Activated CD4-positive, alpha-beta T cell treated with anti-CD3 and anti-CD28 coated beads for 1 hour (primary cell): ENCODE measurements around the gene FOXG1.

Experiments
- DNase-seq: peaks from one replicate; pipeline ENCODE4 v3.0.0-alpha.2; 2020

The FOXG1 gene

DNA sequence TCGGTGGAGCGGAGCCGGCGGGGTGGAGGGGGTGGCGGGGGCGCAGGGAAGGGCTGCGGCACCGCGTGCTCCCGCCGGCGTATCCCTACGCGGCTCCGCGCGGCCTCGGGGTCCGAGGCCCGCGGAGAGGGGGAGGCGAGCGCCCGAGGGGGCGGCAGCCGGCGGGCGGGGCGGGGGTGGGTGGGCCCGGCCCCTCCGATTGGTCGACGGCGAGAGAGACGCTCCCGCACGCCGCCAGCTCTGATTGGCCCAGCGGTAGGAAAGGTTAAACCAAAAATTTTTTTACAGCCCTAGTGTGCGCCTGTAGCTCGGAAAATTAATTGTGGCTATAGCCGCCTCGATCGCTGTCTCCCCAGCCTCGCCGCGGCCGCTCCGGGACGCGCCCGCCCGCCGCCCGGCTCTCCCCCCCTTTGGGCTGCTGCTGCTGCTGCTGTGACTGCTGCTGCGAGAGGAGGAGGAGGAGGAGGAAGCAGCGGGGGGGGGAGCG is at the start of gene FOXG1:
FOXG1 (plus strand) TSS at position 319 of the 487 bp plus-strand sequence. CDS start 493 bp downstream, outside the sequence.
- no peak for DNase-seq

DNA sequence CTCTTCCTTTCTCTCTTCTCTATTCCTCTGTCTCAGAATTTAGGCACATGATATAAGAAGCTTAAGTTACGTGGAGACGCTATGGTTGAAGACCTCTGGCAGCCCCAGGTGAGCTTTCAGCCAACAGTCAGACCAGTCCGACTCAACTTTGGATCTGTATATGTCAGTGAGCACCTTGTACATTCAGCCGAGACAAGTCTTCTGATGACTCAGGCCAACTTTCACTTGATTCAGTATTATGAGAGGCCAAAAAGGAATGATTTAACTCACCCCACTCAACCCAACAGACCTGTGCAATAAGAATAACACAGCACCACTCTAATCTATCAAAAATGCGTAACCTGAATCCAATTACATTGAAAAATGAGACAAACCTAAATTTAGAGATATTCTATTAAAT is 47.5 kb upstream of the FOXG1 start:
- DNase-seq = no peak

DNA sequence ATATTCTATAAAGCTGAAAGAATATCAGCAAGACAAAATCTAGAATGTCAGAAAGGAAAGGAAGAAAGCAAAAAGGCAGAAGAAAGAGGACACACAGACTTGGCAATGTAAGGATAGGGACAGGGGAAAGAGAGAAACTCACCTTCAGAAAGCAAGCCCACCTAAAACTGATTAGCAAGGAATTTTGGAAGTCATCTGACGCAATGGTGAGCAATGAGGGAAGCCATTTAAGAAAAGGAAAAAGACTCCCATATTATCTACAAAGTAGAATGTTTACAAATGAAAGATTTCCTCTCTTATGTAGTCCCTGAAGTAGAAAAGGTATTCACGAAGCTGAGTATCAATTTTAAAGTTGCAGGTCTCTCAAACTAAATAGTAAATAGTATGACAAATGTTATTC is 35.2 kb upstream of the FOXG1 start:
- no peak for DNase-seq

DNA sequence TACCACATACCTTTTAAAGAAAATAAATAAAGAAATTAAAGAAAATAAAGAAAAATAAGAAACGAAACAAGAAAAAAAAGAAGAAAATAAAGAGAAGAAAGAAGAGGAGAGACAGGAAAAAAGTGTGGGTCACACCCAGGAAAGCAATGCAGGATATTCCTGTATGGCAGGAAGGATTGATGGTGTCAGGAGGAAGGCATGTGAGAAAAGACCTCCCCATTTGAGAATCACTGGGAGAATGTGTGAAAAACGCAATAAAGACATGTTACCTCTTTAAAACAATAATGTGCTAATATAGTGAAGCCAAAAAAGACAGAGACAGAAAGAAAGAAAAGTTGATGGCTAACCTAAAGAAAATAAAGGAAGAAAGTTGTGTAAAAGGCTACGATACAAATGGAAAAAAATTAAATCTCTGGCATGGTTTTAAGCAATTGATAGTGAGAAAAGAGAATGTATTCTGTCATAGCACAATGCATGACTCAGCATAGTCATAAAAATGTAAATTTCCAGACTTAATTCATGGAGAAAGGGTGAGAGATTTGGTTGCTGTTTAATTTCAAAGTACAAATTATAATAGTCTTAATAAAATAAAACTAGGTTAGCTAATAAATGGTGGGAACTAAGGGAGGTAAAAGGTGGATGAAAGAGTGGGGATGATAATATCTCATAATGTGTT is 24.3 kb upstream of the FOXG1 start:
- DNase-seq = no peak

DNA sequence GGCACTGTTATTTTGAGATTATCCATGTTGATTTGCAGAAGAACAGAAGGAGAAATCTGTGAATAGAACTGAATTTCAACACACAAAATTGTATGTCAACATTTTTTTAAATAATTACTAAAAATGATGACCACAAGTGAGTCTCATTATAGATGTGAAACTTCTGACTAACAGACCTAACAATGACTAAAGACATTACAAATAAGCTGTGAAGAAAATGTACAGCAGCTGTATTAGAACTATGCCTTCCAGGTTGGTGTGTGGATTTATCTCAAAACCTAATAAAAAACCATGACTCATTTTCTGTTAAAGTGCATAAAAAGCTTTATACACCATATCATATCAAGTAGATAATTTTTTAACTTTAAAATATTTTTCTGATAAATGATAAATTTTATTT is 22.5 kb upstream of the FOXG1 start:
- no peak for DNase-seq

DNA sequence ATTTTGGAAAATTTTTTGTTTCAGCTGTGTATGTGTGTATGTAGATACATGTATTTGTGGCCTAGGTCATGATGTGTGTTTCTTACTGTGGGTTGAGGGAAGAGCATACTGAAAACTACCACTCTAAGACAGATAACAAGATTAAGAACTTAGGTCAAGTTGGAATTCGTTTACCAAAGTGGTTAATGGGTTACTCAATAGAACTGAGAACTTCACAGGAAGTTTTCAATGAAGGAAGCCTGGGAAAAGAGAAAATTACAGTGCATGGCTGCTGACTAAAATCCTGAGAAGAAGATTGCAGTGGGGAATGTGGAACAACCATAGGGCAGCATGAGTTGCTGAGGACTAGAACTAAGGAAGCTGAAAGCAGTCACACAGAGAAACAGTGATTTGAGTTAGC is 21.4 kb upstream of the FOXG1 start:
- no peak for DNase-seq

DNA sequence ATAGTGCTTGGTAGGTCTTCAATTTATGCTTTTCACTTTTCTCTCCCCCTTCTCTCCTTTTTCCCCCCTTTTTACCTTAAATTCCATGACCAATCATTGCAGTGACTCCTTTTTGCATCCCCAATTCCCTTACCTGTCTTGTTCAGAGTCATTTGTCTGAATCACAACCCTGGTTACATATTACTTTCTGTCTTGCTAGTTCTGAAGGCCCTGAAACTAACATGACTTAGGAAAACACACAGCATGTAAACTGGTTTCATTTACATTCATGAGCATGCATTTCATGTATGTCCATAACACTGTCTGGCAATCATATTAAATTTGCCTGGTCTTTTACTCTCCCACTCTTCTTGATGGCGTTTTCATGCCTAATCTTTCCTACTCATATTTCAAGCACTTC is 20.3 kb upstream of the FOXG1 start:
- DNase-seq = no peak

DNA sequence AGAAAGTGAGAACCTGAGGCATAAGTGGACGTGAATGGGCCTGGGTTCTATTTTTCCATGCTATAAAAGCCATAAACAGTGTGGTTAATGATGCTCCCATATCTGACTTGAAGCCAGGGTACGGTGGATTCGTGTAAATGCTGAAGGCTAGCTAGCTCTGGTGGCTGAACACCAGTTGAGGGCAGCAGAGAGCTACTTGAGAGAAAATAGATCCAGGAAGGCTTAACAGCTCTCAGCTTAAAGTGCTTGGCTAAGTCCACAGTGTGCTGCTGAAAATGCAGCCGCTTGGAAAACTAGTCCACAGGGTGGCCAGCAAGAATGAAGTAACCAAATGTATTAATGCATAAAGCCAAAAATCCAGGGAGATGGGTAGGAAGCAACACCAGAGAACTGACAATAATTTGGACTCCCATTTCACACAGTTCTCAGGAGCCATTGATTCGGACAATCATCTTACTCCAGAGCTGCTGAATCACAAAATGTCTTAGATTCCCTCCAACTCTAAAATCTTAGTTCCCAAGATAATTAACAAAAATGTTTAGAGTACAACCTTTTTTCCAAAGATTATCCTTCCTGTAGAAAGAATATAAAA is 15.0 kb upstream of the FOXG1 start:
- DNase-seq = no peak

DNA sequence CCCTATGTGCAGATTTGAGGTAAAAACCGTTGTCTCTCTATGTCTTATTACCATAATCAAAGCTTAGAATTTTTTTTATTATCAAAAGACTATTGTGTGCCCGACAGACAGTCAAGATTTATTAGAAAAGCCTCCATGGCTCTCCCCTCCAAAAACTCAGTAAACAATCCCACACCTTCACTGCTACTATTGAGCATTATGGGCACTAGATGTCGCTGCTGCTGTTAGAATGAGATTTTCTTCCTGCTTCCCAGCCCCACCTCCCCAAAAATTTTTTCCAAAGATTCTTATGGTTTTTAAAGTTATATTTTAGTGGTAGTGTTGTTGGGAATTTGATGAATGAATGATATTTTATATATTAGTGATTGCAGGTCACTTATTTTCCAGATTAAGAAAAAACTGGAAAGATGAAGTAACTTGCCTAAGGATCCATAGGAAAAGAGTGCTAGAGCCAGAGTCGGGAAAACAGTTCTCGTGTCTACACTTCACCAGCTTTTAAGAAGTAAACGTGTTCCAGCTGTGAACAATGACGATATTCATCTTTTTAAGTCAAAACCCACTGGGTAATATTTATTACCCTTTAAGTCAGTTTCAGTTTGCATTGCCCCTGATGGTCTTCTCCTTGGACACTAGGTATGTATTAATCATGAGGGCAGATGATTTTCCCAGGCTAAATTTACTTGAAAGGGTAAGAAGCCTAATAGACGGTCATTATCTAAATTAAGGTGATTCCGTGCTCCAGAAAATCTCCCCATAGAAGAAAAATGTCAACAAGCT is 12.2 kb upstream of the FOXG1 start:
- no peak for DNase-seq

DNA sequence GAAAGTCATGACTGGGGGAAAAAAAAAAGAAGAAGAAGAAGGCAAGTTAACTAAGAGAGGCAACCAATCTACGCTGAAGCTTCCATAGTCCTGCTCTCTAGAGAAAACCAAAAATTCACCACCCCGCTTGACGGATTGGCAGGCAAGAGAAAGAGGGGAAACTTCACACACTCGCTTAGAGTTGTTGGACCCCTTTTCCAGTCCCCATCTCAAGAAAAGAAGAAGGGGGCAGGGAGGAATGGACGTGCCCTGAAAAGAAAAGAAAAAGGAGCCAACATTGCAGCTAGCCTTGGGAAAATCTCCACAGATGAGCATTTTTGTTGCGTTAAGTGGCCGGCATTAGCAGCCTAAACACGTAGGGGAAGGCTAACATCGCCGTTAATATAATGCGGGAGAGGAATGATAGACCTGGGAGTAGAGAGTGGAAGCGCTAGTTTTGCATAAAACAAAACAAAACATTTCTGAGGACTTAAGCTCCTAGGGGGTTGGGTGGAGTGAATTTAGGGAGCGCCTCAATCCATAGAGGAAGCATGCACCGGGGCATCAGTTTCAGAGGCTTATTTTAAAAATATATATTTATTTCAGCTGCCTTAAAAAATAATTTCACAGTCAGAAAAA is 11.3 kb upstream of the FOXG1 start:
- DNase-seq = no peak

DNA sequence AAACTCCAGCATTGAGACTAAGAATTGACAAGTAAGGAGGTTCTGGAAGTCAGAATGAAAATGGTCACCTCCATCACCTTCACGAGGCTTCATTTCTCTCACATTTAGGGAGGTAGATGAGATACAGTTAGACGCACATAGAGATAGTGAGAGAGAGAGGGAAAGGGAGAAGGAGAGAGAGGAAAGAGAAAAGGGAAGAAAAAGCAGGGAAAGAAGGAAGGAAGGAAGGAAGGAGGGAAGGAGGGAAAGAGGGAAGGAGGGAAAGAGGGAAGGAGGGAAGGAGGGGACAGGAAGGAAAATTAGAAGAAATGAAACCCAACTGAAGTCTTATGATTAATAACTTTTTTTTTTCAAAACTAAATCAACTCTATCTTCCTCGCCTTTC is 10.7 kb upstream of the FOXG1 start:
- no peak for DNase-seq

DNA sequence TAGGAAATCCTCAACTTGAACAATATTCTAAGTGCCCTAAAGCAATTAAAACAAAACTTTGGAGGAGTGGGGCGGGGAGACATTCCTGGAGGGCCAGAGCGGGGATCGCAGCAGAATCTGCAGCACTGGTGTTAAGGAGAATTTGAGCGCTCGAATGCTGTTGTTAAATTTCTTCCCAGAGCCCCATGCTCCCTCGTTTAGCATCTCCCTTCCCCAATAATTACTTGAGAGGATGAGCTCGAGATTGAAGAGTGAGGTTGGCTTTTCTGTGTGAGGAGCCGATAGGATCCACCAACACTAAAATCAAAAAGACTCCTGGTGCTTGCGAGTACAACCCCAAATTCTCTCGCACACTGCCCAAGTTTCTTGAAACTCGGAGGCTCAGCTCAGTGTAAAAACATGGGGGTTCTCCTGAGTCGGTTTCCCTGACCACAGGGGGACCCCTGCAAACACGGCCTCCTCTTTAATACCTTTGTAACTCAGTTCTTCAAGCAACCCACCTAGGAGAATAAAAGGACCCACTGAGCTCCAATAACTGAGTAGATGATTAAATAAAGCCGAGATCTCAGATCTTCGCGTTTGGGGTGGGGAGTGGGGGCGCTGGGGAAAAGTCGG is 10.2 kb upstream of the FOXG1 start:
- DNase-seq = no peak

DNA sequence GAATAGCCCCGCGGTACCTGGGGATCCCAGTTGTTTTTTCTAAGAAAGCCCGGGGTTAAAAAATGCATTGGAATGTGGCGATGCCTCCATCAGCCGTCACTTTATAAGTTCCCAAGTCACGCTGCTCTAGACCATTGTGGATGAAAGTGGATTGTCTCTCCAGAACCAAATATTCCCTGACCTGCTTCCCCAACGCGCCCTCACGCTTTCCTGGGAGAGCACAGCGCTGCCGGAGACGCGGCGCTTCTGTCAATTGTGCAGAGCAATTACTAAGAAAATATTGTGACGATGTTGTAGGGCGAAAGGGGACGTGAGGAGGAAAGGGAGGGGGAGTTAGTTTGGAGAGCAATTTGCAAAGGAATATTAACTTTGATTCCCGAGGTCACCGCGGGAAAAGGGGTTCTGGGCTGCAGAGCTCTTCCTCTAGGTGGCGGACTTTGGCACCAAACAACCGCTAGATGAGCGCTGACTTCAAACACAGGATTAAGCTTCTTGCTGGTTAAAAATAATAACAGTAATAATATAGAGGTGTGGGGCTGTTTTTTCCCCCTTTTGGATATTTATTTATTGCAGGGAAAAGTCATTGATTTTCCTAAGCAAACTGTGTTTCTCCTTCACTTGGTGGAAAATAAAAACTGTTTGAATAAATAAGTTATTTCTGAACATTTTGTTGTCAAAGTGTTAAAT is 9.6 kb upstream of the FOXG1 start:
- DNase-seq = no peak

DNA sequence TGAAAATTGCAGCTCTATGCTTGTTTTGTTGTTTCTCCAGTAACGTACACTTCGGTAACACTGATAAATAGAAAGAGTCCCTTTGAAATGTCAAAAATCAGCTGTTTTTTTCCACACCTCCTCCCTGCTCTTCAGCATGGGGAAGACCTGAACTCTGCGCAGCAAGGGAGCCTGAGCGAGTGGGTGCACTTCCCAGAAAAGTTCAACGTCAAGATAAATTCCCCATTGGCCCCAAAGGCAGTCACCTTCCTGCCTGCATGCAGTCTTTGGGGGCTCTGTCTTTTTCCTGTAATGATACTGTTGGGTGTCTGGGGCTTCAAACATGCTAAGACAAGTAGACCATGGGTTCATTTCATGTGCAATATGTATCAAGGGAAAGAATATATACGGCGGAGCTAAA is 8.8 kb upstream of the FOXG1 start:
- no peak for DNase-seq

DNA sequence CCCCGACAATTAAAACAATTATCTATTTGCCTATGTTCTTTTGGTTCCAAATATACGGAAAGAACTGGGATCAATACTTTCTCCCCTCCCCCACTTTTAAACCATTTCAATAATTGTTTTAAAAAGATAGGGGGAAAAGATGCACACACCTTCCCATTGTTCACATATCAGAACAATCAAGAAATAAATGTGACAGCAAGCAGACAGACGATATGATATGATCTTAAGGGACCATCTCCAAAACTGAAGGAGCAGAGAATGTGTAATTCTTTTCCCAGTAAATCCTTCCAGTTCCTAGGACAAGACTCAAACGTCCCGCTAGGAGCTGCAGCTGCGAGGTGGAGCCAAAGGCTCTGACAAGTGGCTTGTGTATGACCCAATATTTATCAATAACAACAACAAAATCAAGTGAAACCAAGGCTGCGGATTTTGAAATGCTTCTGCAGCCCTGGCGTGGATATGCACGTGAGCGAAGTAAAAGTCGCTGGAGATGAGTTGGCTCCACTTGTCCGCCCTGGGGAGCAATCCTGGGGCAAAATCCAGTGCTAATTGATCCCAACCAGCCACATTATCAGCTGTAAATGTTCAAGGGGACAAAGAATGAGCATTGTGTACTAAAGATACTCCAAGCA is 8.2 kb upstream of the FOXG1 start:
- no peak for DNase-seq

DNA sequence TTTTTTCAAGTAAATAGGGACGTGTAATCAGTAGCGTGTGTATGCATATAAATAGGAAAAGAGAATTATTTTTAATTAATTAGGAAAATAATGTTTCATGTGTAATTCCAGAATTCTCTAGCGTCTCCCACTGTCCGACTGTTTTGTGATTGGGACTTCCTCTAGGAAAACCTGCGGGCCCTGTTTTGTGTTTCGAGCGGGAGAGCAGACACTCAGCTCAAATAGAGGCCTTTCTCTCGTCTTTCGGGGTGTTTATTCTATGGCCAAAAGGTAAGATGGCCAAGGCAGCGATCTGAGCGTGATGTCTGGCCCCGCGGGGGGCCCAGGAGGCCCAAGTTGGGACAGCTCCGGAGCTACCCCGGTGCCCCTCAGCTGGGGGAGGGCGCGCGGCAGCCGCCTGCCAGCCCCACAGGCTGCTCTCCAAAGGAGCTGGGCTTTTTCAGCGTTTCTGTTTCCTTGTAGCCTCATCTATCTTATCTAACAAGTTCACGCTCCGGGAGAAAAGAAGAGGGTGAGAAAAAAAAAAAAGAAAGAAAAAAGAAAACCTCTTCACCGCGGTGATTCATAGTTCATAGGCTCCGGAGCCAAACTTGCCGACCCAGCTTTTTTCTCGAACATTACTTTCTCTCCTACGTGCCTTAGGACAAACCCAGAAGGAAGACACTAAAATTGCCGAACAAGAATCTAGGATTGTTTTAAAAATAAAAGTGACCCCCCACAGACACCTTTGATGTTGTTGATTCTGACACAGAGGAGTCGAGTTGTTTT is 7.5 kb upstream of the FOXG1 start:
- DNase-seq = no peak

DNA sequence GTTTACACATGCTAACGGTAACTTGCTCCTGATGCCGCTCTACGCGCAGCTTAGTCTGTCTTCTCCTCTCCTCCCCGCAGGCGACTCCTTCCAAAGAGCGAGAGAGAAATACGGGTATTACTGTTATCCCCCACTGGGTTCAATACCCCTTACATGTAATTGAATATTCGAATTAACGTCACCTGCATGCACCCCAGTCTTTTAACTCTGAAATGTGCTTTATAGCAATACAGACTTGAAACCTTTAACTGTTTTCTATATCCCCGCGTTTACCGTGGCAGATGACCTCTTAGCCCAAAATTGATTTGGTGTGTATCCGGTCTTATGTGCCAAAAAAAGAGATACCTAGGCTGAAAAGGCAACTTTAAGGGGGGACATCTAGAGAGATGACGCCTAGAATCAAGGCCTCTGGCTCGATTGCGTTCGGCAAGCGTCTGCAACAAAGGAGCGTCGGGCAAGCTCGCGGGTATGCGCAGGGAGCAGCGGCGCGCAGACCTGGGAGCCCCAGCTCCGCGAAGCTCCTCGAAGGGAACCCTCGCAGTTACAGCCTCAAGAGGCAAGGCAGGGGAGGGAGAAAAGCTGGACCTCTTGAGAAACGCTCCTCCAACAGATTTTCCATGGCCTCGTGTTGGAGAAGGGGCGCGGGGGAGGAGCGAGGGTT is 6.8 kb upstream of the FOXG1 start:
- no peak for DNase-seq

DNA sequence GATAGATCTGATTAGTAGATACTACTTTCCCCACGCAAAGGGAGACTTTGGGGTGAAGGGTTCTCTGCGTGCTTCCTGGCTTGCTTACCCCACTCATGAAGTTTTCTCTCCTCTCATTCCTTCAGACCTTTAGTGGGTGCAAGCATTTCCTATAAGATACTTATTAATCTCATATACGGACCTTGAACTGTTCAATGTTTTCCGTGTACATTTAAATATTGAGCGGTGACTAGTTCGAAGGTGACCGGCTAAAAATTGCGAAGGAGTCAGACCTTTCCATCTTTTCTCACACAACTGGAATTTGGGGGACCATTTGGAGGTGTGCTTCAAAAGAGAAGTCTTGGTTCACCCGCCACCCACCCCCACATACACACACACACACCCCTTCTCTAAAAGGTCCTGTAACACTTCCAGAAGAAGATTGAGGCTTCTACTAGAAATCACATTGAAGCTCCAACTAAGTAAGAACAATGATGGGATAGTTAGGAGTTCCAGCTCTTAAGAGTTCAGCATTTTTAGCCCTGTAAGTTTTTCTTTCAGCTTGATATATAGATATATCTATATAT is 6.1 kb upstream of the FOXG1 start:
- DNase-seq = no peak

DNA sequence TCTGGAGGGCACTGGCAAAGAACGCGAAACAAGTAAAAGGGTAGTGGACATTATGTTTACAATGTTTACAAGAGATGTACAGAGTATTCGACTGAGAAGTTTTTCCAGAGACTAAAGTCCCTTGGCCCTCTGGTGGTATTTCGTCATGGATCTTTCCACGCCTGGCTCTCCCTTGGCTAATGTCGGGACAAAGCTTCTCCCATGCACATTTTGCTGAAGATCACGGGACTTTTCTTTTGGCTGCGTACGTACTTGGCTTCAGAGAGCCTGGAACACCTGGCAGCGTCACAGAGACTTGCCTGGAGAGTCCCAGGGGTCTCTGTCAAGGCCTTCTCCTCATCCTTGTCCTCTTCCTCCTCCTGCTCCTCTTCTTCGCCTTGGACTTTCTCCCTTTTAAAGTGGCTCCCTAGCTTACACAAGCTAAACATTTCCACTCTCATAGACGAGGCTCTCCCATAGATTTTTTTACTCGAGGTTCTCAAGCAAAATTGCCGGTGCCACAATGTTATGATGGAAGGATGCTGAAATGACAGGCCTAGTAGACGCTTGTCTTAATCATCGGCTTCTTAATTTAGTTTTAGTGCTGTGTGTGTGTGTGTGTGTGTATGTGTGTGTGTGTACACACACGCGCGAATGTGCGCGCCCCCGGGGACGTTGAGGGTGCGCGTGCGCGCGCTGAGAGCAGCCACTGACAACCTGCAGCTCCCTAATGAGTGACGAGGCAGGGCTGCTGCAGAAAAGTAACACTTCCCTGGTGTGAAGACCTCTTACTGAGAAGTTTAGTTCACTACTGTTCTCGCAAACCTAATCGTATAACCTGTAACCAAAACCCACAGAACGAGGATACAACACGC is 4.9 kb upstream of the FOXG1 start:
- no peak for DNase-seq
